GM12891 (cell line): ENCODE measurements around the gene SLX4IP. TPM values are rescaled to one million over a fixed set of nuclear protein-coding genes. Genes with fewer than 3 reads are reported as not detected.
"Not testable (repeated sequence)": the region's sequence is repeated elsewhere in the genome, so short reads cannot be mapped to it uniquely, and the experiment has no call there.

Experiments
- DNase-seq: peaks from one replicate; pipeline ENCODE4 v3.0.0; 2011; ENCODE audit warnings: low spot score; ENCODE audit not compliant: insufficient read length
- FAIRE-seq: peaks from 2 replicates; lab custom pipeline; 2011; peaks lifted over from hg19 to GRCh38; lab: Jason Lieb, UNC
- PAX5 ChIP-seq: IDR thresholded peaks from 2 replicates; pipeline ENCODE4 v1.6.1; 2011; ENCODE audit warnings: low read length, moderate library complexity, mild to moderate bottlenecking; ENCODE audit not compliant: insufficient read depth, severe bottlenecking
- POLR2A ChIP-seq: IDR thresholded peaks from 2 replicates; pipeline ENCODE4 v1.6.1; 2011; ENCODE audit warnings: low read depth, low read length, control low read depth
- POLR2AphosphoS5 ChIP-seq: IDR thresholded peaks from 2 replicates; pipeline ENCODE4 v1.6.1; 2011; ENCODE audit warnings: low read depth, low read length, control low read depth
- POU2F2 ChIP-seq: IDR thresholded peaks from 2 replicates; pipeline ENCODE4 v1.6.1; 2011; ENCODE audit warnings: low read depth, mild to moderate bottlenecking, control low read depth, low read length, moderate library complexity
- SPI1 ChIP-seq: IDR thresholded peaks from 2 replicates; pipeline ENCODE4 v1.6.1; 2011; ENCODE audit warnings: low read depth, low read length, control low read depth
- TAF1 ChIP-seq: IDR thresholded peaks from 2 replicates; pipeline ENCODE4 v1.6.1; 2011; ENCODE audit warnings: low read depth, low read length, control low read depth
- polyA plus RNA-seq: library from polyadenylated mRNA; unstranded; fragments of >200 nt; gene quantifications from one replicate; pipeline ENCODE4 v1.2.1, GENCODE V29; 2012; ENCODE audit warnings: low read depth, missing spikeins, inconsistent platforms; ENCODE audit not compliant: missing spikeins

The SLX4IP gene
- polyA plus RNA-seq = 1.8 TPM

DNA sequence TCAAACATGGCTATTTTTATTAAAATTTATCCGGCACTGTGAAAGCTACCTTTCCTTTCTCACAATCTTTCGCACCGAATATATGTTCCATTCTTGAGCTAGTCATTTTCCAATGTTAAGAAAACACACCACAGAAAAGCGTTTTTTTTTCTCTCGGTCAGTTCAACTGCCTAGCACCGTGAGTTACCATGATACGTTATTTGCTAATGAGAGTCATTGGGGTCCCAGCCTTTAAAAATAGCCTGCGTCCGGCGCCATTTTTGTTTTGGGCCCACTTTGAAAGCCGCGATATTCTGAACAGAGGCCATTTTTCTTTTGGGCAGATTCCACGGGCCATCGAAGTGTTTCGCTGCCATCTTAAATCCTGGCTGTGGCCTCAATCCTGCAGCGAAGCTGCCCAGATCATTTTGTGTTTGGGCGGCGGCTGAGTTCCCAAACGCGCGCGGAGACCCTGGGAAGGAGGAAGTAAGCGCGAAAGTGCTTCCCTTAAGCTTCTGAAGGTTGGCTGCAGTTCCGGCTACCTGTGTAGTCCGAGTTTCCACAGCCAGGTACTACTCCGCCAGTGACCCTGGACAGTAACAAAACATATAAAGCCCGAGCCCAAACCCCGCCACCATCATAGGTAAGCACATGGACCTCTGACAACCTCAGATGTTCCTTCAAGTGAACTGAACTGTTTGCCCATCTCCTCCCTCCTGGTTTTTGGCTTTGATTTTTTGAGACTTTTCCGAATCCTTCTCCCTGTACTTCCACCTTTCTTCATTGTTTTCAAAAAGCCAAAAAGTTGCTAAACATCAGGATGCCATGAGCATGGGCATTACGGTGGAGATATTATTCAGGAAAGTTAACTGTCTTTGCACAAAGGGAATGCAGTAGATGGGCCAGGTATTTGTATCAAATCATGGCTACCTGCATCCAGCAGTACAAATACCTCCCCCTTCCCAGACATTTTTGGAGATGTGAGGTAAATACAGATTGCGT is at the start of gene SLX4IP:
Gene SLX4IP, plus strand, starts transcription at position 474 of the 981 bp plus-strand sequence. CDS start 22,900 bp downstream, outside the sequence.
- peak; percentile 43 for DNase-seq
- peak; percentile 78 for FAIRE-seq

DNA sequence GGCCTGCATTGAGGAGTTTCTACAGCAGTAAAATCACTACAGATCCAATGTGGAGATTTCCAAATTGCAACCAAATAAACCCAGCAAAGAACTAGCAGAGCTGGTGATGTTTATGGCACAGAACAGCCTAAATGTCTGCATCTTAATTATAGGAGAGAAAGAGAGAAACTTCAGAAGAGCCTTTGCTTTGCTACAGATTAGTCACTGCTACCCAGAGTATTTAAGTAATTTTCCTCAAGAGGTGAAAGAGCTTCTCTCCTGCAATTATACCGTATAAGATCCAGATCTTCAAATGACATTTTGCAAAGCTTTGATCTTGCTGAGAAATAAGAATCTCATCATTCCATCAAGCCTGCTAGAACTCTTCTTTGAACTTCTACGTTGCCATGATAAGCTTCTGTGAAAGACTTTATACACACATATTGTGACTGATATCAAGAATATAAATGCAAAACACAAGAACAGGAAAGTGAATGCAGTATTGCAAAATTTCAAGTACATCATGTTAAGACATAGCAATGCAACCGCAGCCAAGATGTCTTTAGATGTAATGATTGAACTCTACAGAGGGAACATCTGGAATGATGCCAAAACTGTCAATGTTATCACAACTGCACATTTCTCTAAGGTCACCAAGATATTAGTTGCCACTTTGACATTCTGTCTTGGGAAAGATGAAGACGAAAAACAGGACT is 49.1 kb upstream of the SLX4IP start:
- TF ChIP-seq SPI1 (no peak), POLR2AphosphoS5 (no peak), TAF1 (no peak), PAX5 (no peak), POLR2A (no peak), POU2F2 (no peak)
- FAIRE-seq = no peak
- no peak for DNase-seq

More for the DNA sequence above, at the start of gene SLX4IP:
- TF ChIP-seq SPI1 = no peak
- TF ChIP-seq TAF1 = peak; percentile 65; the same call in 1 of the 2 replicates
- TF ChIP-seq POU2F2 = no peak
- TF ChIP-seq POLR2AphosphoS5 = peak; percentile 59; the same call in 1 of the 2 replicates
- no peak for TF ChIP-seq PAX5
- TF ChIP-seq POLR2A = peak; percentile 75; the same call in 1 of the 2 replicates

DNA sequence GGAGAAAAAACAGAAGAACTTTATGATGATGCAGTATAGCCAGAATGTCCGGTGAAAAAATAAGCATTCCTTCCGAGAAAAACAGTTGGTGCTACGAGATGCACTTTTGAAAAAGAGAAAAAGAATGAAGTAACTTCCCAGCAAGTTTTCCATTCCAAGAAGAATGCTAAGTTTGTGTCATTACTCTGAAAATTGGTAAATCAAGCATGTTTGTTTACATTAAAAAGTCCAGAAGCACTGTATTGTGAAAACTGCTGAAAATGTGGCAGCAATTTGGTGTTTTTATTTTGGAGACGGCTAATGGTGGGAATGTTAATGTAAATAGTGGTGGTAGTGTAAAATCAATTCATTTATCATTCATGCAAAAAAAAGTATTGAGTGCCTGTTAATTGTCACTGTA is 47.4 kb upstream of the SLX4IP start:
- no peak for FAIRE-seq
- TF ChIP-seq SPI1 (no peak), POLR2AphosphoS5 (no peak), PAX5 (no peak), POLR2A (no peak), TAF1 (no peak), POU2F2 (no peak)
- no peak for DNase-seq

DNA sequence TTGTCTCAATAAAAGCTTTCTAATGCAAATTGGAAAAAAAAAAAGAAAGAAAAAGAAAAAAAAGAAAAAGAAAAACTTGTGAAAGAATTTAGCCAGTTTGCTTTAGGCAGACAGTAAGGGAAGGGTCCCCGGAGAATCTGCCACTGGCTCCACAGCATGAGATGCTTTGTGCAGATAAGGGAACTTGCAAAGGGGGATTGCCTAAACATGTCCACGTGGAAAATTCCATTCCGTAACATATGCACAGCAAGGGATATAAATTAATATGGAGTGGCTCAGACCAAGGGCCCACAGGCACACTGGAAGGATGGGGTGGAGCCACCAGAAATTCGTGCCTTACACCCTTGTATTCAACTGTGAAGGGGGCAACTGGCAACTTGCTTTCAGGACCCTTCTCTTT is 46.5 kb upstream of the SLX4IP start:
- no peak for DNase-seq
- no peak for FAIRE-seq
- TF ChIP-seq POLR2A = no peak
- TF ChIP-seq SPI1 = no peak
- TF ChIP-seq TAF1 = no peak
- no peak for TF ChIP-seq POU2F2
- TF ChIP-seq POLR2AphosphoS5 = no peak
- no peak for TF ChIP-seq PAX5

DNA sequence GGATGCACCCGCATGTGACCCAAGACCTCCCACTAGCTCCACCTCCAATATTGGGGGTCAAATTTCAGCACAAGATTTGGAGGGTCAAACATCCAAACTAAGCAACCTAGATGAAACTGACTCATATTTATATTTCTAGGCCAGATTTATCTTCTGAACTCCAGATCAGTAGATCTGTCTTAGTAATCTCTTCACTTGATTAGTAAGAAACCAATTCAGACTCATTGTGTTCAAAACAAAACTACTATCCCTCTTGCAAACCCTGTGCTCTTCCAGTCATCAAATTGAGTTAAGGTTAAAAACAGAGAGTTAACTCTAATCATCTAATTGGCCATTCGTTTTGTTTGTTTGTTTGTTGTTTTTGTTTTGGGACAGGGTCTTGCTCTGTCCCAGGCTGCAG is 44.4 kb upstream of the SLX4IP start:
- TF ChIP-seq TAF1 (no peak), POU2F2 (no peak), POLR2AphosphoS5 (no peak), PAX5 (no peak), POLR2A (no peak), SPI1 (no peak)
- no peak for FAIRE-seq
- no peak for DNase-seq

DNA sequence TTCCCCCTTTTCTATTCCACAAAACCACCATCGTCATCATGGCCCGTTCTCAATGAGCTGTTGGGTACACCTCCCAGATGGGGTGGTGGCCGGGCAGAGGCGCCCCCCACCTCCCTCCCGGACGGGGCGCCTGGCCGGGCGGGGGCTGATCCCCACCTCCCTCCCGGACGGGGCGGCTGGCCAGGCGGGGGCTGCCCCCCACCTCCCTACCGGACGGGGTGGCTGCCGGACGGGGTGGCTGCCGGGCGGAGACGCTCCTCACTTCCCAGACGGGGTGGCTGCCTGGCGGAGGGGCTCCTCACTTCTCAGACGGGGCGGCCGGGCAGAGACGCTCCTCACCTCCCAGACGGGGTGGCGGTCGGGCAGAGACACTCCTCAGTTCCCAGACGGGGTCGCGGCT is 40.4 kb upstream of the SLX4IP start:
- FAIRE-seq, DNase-seq: not testable (repeated sequence)

DNA sequence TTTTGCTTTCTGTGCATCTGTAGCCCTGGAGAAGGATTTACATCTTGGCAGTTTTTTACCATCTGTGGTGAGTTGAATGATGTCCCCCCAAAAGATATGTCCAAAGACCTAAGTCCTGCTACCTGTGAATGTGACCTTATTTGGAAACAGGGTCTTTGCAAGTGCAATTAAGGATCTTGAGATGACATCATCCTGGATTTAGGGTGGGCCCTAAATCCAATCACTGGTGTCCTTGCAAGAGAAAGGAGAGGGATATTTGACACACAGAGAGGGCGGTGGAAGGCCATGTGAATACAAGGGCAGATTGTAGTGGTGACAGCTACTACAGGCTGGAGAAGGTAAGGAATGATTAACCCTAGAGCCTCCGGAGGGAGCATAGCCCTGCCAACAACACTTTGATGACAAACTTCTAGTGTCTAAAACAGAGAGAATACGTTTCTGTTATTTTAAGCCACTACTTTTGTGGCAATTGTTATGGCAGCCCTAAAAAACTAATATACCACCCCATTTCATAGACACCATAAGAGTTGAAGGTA is 36.2 kb upstream of the SLX4IP start:
- DNase-seq = no peak
- no peak for TF ChIP-seq SPI1
- no peak for TF ChIP-seq POU2F2
- no peak for TF ChIP-seq POLR2A
- TF ChIP-seq POLR2AphosphoS5 = no peak
- no peak for TF ChIP-seq TAF1
- no peak for TF ChIP-seq PAX5
- FAIRE-seq = no peak

DNA sequence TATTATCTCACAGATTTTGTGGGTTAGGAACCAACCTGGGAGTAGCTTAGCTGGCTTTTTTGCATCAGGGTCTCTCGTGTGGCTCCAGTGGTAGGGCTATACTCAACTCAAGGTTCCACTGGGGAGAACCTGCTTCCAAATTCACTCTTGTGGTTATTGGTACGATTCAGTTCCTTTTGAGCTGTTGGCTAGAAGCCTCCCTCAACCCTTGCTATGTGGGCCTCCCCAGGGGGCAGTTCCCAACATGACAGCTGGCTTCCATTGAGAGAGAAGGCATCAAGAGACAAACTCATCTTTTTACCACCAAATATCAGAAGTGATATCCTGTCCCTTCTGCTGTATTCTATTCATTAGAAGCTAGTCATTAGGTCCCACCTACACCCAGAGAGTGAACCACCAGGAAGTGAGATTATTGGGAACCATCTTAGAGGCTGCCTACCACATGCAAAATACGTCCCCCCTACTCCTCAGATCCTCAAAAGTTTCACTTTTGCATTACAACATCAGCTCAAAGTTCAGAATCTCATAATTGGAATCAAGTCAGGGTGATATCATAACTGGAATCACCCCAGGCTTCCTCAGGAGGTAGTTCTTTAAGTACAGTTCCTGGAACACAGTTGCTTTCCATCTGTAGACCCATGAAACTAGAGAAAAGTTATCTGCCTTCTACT is 32.0 kb upstream of the SLX4IP start:
- no peak for DNase-seq
- peak; percentile 38 for TF ChIP-seq SPI1
- no peak for TF ChIP-seq PAX5
- FAIRE-seq = no peak
